ENCODE data around the gene PROSER2.

PROSER2 gene

DNA sequence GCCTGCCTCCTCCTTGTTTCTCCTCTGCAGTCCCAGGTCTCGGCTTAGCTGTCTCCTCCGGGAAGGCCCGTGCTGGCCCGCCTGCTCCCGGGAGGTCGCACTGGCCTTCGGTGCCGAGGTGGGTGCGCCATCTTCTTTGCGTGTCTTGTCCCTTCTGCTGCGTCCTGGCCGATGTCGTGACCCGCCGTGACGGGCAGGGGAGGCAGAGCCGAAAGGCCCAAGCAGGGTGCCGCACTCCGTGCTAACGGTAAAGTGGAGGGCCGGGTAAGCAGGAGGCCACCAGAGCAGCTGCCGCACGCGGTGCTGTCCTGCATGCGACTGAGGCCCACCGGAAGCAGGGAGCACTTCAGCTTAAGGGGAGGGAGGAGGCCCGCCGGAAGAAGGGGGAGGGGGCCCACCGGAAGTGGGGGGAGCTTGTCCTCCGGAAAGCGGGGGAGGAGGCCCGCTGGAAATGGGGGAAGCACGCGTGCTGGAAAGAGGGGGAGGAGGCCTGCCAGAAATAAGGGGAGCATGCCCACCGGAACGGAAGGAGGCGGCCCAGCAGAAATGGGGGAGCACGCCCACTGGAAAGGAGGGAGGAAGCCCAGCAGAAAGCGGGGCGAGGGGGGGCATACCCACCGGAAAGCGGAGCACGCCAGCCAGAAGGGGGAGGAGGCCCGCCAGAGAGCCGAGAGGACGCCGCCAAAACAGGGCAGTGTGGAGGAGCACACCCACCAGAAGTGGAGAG lies 71.4 kb downstream of the PROSER2 start:
- DNase-seq (ENCODE audit: insufficient read length) (no peak), FAIRE-seq (no peak)
- TF ChIP-seq POLR2A (IDR thresholded peaks at IDR 0.05; ENCODE audit: low read depth, low read length): no peak
- no peak for TF ChIP-seq POLR2AphosphoS5 (IDR thresholded peaks at IDR 0.05; ENCODE audit: low read depth, low read length)
- TF ChIP-seq TAF1 (IDR thresholded peaks at IDR 0.05; ENCODE audit: borderline replicate concordance, low read depth, low read length): no peak

DNA sequence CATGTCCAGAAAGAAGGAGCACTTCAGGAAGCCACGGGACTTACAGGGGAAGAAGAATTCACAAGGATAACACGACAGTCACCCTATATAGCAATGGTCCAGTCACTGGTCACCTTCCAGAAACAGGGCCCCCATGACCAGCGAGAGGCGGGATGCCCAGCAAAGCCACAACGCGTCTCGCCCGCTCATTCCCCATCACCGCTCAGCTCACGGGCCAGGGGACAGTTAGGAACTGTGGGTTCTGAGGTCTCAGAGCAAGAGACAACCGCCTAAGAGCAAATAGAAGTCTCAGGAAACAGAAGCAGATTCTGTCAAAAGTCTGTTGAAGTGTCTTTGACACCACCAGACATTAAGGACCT lies 71.9 kb downstream of the PROSER2 start:
- FAIRE-seq: no peak
- no peak for DNase-seq (ENCODE audit: insufficient read length)
- TF ChIP-seq POLR2A (IDR thresholded peaks at IDR 0.05; ENCODE audit: low read depth, low read length): no peak
- TF ChIP-seq POLR2AphosphoS5 (IDR thresholded peaks at IDR 0.05; ENCODE audit: low read depth, low read length): no peak
- TF ChIP-seq TAF1 (IDR thresholded peaks at IDR 0.05; ENCODE audit: borderline replicate concordance, low read depth, low read length): no peak

DNA sequence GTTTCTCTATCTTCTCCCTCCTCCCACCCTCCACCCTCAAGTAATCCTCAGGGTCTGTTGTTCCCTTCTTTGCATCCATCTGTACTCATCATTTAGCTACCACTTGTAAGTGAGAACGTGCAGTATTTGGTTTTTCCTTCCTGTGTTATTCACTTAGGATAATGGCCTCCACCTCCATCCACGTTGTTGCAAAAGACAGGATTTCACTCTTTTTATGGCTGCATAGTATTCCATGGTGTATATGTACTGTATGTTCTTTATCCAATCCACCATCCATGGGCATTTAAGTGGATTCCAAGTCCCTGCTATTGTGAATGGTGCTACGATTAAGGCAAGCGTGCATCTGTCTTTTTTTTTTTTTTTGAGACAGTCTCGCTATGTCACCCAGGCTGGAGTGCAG lies 72.4 kb downstream of the PROSER2 start:
- DNase-seq (ENCODE audit: insufficient read length) (no peak), FAIRE-seq (no peak)
- no peak for TF ChIP-seq TAF1 (IDR thresholded peaks at IDR 0.05; ENCODE audit: borderline replicate concordance, low read depth, low read length)
- TF ChIP-seq POLR2A (IDR thresholded peaks at IDR 0.05; ENCODE audit: low read depth, low read length): no peak
- TF ChIP-seq POLR2AphosphoS5 (IDR thresholded peaks at IDR 0.05; ENCODE audit: low read depth, low read length): no peak

DNA sequence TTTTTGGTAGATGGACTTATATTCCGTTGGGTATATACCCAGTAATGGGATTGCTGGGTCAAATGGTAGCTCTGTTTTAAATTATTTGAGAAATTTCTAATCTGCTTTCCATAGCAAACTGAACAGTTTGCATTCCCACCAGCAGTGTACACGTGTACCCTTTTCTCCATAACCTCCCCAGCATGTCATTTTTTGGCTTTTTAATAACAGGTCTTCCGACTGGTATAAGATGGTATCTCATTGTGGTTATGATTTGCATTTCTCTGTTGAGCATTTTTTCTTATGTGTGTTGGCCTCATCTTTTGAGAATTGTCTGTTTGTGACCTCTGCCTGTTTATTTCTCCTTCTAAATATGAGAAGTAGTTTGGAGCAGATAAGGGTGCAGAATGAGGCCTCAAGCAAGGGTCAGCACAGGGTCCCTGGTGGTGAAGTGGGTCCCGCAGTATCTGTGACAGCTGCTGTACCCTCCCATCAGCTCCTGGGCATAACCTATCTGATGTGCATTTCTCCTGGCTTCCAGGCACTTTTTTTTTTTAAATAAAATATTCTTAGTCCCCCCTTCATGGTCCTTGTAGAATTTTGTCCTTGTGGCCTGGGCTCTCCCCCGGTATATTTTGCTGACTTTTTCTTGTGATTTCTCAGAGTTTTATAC lies 73.5 kb downstream of the PROSER2 start:
- no peak for TF ChIP-seq TAF1 (IDR thresholded peaks at IDR 0.05; ENCODE audit: borderline replicate concordance, low read depth, low read length)
- no peak for TF ChIP-seq POLR2AphosphoS5 (IDR thresholded peaks at IDR 0.05; ENCODE audit: low read depth, low read length)
- TF ChIP-seq POLR2A (IDR thresholded peaks at IDR 0.05; ENCODE audit: low read depth, low read length): no peak
- DNase-seq (ENCODE audit: insufficient read length) (no peak), FAIRE-seq (no peak)

DNA sequence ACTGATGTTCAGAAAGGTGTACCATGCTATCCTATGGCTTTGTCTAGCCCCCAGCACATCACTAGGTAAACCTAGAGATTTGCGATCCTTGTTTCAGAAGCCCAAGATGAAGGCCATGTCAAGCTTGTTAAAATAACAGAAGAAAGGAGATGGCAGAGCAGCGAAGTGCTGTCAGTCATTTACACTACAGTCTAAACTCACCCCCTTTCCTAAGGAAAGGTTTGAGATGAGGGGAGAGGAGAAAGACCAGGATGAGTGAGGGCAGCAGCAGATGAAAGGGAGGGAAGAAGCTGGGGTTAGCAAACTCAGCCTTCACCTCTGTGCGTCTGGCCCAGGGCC lies 74.8 kb downstream of the PROSER2 start:
- FAIRE-seq (no peak), DNase-seq (ENCODE audit: insufficient read length) (no peak)
- TF ChIP-seq POLR2AphosphoS5 (IDR thresholded peaks at IDR 0.05; ENCODE audit: low read depth, low read length): no peak

DNA sequence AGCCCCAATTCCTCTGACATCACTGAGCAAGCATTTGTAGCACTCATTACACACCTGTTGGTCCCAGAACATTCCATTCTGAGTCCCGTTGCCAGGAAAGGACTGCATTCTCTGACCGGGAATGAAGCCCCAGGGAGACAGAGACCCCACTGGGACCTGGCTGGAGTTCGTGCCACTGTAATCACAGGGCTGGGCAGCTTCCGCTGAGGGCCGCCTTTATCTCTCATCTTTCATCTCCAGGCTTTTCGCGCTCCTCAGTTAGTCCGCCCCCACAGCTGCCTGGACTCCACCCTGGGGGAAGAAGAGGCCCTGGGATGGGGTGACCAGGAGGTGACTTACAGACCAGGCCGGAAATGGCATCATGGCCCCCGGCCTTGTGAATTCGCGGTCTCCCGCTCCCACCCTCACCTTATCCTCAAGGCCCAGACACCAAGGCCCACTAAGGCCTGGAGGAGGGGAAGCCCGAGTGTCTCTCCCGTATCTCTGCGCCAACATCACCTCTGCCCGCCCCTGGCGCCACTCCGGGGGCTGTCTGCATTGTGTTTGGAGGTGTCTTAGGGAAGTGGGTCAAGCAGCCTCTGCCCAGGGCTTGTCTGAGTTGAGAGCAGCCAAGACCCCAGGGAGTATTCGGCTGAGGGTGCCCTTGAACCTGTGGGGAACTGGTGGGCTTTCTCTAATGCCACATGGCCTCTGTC lies 75.4 kb downstream of the PROSER2 start:
- DNase-seq (ENCODE audit: insufficient read length) (no peak), FAIRE-seq (no peak)
- TF ChIP-seq TAF1 (IDR thresholded peaks at IDR 0.05; ENCODE audit: borderline replicate concordance, low read depth, low read length) (no peak), POLR2A (IDR thresholded peaks at IDR 0.05; ENCODE audit: low read depth, low read length) (no peak), POLR2AphosphoS5 (IDR thresholded peaks at IDR 0.05; ENCODE audit: low read depth, low read length) (no peak)

DNA sequence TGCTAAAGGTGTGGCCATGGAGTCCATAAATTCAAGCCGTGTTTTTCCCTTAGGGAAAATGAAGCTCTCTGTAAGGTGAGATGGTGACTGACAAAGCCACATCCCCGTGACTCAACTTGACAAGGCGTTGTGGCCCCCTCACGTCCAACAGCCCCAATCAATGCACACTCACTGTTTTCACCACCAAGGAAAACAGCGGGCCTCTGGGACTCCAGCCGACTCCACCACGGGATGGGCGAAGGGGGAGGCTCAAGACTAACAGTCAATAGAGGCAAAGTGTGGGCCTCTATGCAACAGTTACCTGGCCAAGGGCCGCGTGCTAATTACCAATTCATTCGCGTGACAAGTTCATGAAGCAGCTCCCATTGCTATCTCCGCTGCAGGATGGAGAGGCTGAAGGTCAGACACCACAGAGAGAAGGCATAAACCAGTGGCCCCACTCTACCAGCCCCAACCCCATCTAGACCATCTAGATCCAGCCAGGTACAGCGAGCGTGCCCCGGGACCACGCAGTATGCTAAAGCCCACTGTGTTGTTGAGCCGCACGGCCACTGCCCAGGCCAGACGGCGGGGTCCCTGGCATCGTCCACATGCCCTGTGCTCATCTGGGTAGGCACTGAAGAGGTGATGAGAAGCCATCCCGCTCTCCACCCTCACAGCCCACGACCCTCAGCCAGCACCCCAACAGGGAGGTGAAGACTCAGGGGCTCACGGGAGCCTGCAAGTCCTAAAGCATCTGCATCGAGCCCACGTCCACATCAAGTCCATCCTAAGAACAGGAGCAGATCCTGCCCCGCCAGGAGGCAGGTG lies 76.1 kb downstream of the PROSER2 start:
- DNase-seq (ENCODE audit: insufficient read length): no peak
- TF ChIP-seq POLR2AphosphoS5 (IDR thresholded peaks at IDR 0.05; ENCODE audit: low read depth, low read length): no peak
- TF ChIP-seq TAF1 (IDR thresholded peaks at IDR 0.05; ENCODE audit: borderline replicate concordance, low read depth, low read length): no peak
- TF ChIP-seq POLR2A (IDR thresholded peaks at IDR 0.05; ENCODE audit: low read depth, low read length): no peak
- FAIRE-seq: no peak

DNA sequence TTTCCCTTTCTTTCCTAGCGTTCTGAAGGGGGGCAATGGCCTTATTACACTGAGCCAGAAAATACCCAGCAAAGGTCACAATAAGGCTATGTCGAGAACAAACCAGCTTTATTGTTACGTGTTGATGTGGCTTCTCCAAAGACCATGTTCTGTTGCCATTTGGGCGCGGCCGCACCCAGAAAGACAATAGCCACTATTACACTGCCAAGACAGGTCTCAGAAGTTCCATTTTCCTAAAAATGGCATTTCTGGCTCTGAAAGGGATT lies 77.8 kb downstream of the PROSER2 start:
- DNase-seq (ENCODE audit: insufficient read length) (no peak), FAIRE-seq (no peak)
- no peak for TF ChIP-seq POLR2A (IDR thresholded peaks at IDR 0.05; ENCODE audit: low read depth, low read length)
- no peak for TF ChIP-seq TAF1 (IDR thresholded peaks at IDR 0.05; ENCODE audit: borderline replicate concordance, low read depth, low read length)
- no peak for TF ChIP-seq POLR2AphosphoS5 (IDR thresholded peaks at IDR 0.05; ENCODE audit: low read depth, low read length)

DNA sequence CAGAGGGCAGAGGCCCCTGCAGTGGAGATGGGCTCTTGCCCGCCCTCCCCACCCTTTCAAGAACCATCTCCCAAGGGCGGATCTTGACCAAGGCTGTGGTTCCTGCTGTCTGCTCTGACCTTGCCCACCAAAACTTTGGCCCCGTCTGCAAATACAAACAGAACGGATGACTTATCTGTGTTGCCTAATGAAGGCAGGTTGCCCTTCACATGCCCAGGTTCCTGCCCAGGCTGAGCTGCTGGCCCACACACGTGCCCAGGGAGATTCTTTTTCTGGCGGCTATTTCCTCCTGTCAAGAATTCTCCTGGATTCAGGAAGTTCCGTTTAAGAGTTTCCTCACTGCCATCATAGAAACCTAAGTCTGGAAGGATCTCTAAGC lies 78.3 kb downstream of the PROSER2 start:
- TF ChIP-seq TAF1 (IDR thresholded peaks at IDR 0.05; ENCODE audit: borderline replicate concordance, low read depth, low read length): no peak
- no peak for TF ChIP-seq POLR2AphosphoS5 (IDR thresholded peaks at IDR 0.05; ENCODE audit: low read depth, low read length)
- no peak for TF ChIP-seq POLR2A (IDR thresholded peaks at IDR 0.05; ENCODE audit: low read depth, low read length)
- DNase-seq (ENCODE audit: insufficient read length): no peak
- no peak for FAIRE-seq

DNA sequence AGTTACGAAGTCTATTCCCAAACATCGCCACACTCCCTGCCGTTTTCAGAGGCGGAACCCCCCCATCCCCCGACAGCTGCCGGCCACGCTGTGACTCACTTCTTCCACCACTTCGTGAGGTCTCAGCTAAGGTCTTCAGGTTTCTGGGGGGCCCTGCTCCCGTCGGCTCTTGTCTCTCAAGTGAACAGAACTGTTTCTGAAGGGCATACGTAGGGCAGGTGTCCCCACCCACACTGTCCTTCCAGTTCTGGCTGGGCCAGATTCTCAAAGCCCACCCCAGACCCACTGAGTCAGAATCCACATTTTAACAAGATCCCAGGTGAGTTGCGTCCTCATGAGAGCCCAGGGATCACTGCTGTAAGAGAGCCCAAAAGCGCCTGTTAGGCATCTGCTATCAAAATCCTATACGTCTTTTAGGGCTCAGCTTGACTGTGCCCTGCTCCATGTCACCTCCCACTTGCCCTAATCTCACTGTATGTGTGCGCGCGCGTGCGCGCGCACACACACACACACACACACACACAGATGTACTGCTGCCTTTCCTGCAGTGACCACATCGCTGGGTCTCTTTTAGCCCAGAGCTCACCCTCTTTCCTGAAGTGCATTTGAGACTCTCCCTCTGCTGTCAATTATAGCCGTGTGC lies 78.8 kb downstream of the PROSER2 start:
- DNase-seq (ENCODE audit: insufficient read length) (no peak), FAIRE-seq (no peak)
- TF ChIP-seq POLR2A (IDR thresholded peaks at IDR 0.05; ENCODE audit: low read depth, low read length) (no peak), TAF1 (IDR thresholded peaks at IDR 0.05; ENCODE audit: borderline replicate concordance, low read depth, low read length) (no peak), POLR2AphosphoS5 (IDR thresholded peaks at IDR 0.05; ENCODE audit: low read depth, low read length) (no peak)

DNA sequence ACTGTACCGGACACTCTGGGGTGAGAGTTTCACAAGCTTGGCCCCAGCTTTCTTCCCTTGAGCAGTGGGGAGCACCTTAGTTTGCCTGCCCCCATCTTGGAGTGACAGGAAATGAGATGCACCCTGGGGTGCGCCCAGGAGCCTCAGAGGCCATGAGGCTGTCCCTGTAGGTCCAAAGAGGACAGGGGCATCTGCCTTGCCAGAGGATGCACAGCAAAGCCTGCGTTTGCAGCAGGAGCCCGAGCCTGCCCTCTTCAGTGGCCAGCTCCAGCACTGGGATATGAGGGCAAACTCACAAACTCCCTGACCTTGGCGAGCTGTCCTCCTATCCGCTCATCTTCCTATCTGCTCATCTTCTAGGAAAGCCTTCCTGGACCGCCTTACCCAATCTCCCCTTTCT lies 79.5 kb downstream of the PROSER2 start:
- DNase-seq (ENCODE audit: insufficient read length) (no peak), FAIRE-seq (no peak)
- TF ChIP-seq POLR2A (IDR thresholded peaks at IDR 0.05; ENCODE audit: low read depth, low read length): no peak
- TF ChIP-seq POLR2AphosphoS5 (IDR thresholded peaks at IDR 0.05; ENCODE audit: low read depth, low read length): no peak
- no peak for TF ChIP-seq TAF1 (IDR thresholded peaks at IDR 0.05; ENCODE audit: borderline replicate concordance, low read depth, low read length)
